OCI-LY7 (cell line): ENCODE measurements around the gene AGK.

ENCODE experiments used
- CTCF ChIP-seq: fragments of 200-600 bp; sonication (generic); conservative IDR thresholded peaks from 2 replicates; pipeline ENCODE4 v1.5.1; 2014; ENCODE audit warnings: mild to moderate bottlenecking, antibody characterized with exemption, low read length, moderate library complexity, mixed read lengths
- EZH2phosphoT487 ChIP-seq: fragments of 200-600 bp; sonication (generic); IDR thresholded peaks from 2 replicates; pipeline ENCODE4 v1.6.1; 2018; ENCODE audit warnings: low read depth, borderline replicate concordance, mild to moderate bottlenecking, mixed run types, antibody characterized with exemption, low read length, moderate library complexity, mixed read lengths

GRCh38 chr7:141597966-141598365, 46.8 kb downstream of the AGK start:
- TF ChIP-seq CTCF: no peak
- no peak for TF ChIP-seq EZH2phosphoT487
